ENCODE data around the gene USPL1. TPM values are rescaled to one million over a fixed set of nuclear protein-coding genes. Genes with fewer than 3 reads are reported as not detected.
A peak's percentile ranks its signal among the peaks of the same experiment; 100 is the strongest.

USPL1 gene
- total and polyA plus RNA-seq, 4 donors: 8.5 to 31.9 (median 11.5) TPM

DNA sequence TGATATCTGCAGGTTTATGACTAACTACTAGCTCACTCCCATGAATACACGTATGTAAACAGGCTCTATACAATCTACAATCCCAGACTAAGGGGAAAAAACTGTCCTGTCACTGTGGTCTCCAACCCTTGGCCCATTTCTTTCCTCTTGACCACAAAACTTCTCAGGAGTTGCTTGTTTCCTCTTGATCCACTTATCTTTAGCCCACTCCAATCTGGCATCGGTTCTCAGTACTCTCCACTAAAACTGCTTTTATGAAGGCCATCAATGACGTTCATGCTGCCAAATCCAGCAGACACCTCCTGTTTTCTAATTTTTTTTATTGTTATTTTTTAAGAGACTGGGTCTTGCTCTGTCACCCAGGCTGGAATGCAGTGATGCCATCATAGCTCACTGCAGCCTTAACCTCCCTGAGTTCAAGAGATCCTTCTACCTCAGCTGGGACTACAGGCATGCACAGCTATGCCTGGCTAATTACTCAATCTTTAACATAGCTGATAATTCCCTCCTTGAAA lies 31.9 kb upstream of the USPL1 start:
- DNase-seq (peak in 1 of 3 donors; percentile 25), ATAC-seq (ENCODE audit: insufficient read depth, low FRiP score) (peak; percentile 53)
- TF ChIP-seq, protein P1, sequence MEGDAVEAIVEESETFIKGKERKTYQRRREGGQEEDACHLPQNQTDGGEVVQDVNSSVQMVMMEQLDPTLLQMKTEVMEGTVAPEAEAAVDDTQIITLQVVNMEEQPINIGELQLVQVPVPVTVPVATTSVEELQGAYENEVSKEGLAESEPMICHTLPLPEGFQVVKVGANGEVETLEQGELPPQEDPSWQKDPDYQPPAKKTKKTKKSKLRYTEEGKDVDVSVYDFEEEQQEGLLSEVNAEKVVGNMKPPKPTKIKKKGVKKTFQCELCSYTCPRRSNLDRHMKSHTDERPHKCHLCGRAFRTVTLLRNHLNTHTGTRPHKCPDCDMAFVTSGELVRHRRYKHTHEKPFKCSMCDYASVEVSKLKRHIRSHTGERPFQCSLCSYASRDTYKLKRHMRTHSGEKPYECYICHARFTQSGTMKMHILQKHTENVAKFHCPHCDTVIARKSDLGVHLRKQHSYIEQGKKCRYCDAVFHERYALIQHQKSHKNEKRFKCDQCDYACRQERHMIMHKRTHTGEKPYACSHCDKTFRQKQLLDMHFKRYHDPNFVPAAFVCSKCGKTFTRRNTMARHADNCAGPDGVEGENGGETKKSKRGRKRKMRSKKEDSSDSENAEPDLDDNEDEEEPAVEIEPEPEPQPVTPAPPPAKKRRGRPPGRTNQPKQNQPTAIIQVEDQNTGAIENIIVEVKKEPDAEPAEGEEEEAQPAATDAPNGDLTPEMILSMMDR (IDR thresholded peaks at IDR 0.05; ENCODE audit: control extremely low read depth, extremely low read depth): no peak
- Histone ChIP-seq H3K9ac (ENCODE audit: insufficient read depth in 1 of 2, low read length in 2 of 2) (no peak overlapping the region), H3K36me3 (ENCODE audit: control insufficient read depth in 4 of 4, insufficient read depth in 4 of 4, low read length in 4 of 4) (no peaks in the 10 kb centered on the region), H3K4me3 (no peak overlapping the region), H3K9me3 (ENCODE audit: control insufficient read depth in 4 of 4, insufficient read depth in 3 of 4, low read length in 3 of 4) (no peaks in the 10 kb centered on the region), H3K4me1 (ENCODE audit: control insufficient read depth in 5 of 5, insufficient read depth in 5 of 5, low read length in 5 of 5) (peaks cover 0 to 8% (median 0%) of the 10 kb centered on the region in 5 donors), H3K27ac (ENCODE audit: low read depth in 1 of 2, low read length in 1 of 2) (no peak overlapping the region), H3K27me3 (ENCODE audit: control insufficient read depth in 3 of 3, insufficient read depth in 3 of 3, low read length in 2 of 3) (no peaks in the 10 kb centered on the region)
- WGBS, 2 donors: 24 to 39% methylated on average over 3 of the region's 3 CpGs

DNA sequence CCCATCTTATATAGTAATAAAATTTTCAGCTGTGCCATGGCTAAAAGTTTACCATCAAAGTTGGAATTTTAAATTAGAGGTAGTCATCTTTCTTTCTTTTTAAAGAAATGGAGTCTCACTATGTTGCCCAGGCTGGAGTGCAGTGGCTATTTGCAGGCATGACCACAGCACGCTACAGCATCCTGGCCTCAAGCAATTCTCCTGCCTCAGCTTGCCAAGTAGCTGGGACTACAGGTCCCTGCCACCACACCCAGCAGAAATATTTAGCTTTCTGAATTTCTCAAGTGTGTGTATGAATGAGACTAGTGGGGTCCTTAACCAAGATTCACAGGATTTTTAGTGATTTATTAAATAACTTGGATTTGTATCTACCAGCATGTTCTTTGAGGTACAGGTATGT lies 30.5 kb upstream of the USPL1 start:
- WGBS, 2 donors: 90 to 92% methylated on average over 1 of the region's 1 CpG
- Histone ChIP-seq H3K9me3 (ENCODE audit: control insufficient read depth in 4 of 4, insufficient read depth in 3 of 4, low read length in 3 of 4) (no peaks in the 10 kb centered on the region), H3K36me3 (ENCODE audit: control insufficient read depth in 4 of 4, insufficient read depth in 4 of 4, low read length in 4 of 4) (no peaks in the 10 kb centered on the region), H3K4me1 (ENCODE audit: control insufficient read depth in 5 of 5, insufficient read depth in 5 of 5, low read length in 5 of 5) (peaks cover 0 to 8% (median 0%) of the 10 kb centered on the region in 5 donors), H3K9ac (ENCODE audit: insufficient read depth in 1 of 2, low read length in 2 of 2) (no peak overlapping the region), H3K4me3 (no peak overlapping the region), H3K27ac (ENCODE audit: low read depth in 1 of 2, low read length in 1 of 2) (no peak overlapping the region), H3K27me3 (ENCODE audit: control insufficient read depth in 3 of 3, insufficient read depth in 3 of 3, low read length in 2 of 3) (no peaks in the 10 kb centered on the region)
- DNase-seq (no peak), ATAC-seq (ENCODE audit: insufficient read depth, low FRiP score) (no peak)
- TF ChIP-seq, protein P1 (IDR thresholded peaks at IDR 0.05; ENCODE audit: control extremely low read depth, extremely low read depth): no peak

DNA sequence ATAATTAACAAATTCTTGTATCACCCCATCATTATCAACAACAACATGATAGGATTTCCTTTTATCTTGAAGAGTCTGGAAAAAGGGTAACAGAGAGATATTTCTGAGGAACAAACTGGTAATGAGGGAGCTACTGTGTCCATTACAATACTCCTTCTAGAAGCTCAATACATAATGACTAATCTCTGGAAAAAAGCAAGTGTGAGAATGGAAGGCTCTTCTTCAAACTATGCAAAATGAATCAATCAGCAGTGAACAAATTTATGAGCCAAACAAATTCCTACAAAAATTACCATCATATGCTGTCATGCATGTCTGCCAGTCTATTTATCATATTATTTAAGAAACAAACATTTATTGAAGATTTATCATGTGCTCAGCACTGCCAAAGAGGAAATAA lies 30.0 kb upstream of the USPL1 start:
- no peaks in the 10 kb centered on the region for H3K27me3 ChIP-seq (ENCODE audit: control insufficient read depth in 3 of 3, insufficient read depth in 3 of 3, low read length in 2 of 3)
- H3K36me3 ChIP-seq (ENCODE audit: control insufficient read depth in 4 of 4, insufficient read depth in 4 of 4, low read length in 4 of 4): no peaks in the 10 kb centered on the region
- TF ChIP-seq, protein P1 (IDR thresholded peaks at IDR 0.05; ENCODE audit: control extremely low read depth, extremely low read depth): no peak
- no peak overlapping the region for H3K4me3 ChIP-seq
- H3K4me1 ChIP-seq (ENCODE audit: control insufficient read depth in 5 of 5, insufficient read depth in 5 of 5, low read length in 5 of 5): peaks cover 0 to 8% (median 0%) of the 10 kb centered on the region in 5 donors
- H3K9ac ChIP-seq (ENCODE audit: insufficient read depth in 1 of 2, low read length in 2 of 2): no peak overlapping the region
- ATAC-seq (ENCODE audit: insufficient read depth, low FRiP score) (no peak), DNase-seq (no peak)
- no peak overlapping the region for H3K27ac ChIP-seq (ENCODE audit: low read depth in 1 of 2, low read length in 1 of 2)
- H3K9me3 ChIP-seq (ENCODE audit: control insufficient read depth in 4 of 4, insufficient read depth in 3 of 4, low read length in 3 of 4): no peaks in the 10 kb centered on the region

DNA sequence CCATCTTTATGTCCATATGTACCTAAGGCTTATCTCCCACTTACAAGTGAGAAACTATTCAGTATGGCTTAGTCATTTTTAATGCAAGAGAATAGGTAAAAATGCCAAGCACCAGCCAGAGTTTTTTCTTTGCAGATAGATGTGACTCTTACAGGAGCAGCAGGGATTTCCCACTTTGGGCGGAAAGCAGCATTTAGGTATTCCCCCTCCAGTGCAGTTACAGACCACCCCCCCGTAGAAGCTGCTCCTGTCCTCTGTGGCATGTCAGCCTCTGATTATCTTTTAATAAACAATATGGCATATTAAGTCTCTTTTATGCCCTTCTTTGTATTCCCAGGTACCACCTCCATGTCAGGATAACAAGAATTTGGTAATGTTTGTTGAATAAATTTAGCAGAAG lies 24.7 kb upstream of the USPL1 start:
- H3K4me3 ChIP-seq: no peak overlapping the region
- WGBS, 2 donors: 85 to 94% methylated on average over 2 of the region's 2 CpGs
- ATAC-seq (ENCODE audit: insufficient read depth, low FRiP score): no peak
- DNase-seq: no peak
- TF ChIP-seq, protein P1 (IDR thresholded peaks at IDR 0.05; ENCODE audit: control extremely low read depth, extremely low read depth): no peak
- no peaks in the 10 kb centered on the region for H3K36me3 ChIP-seq (ENCODE audit: control insufficient read depth in 4 of 4, insufficient read depth in 4 of 4, low read length in 4 of 4)
- no peak overlapping the region for H3K27ac ChIP-seq (ENCODE audit: low read depth in 1 of 2, low read length in 1 of 2)
- H3K27me3 ChIP-seq (ENCODE audit: control insufficient read depth in 3 of 3, insufficient read depth in 3 of 3, low read length in 2 of 3): no peaks in the 10 kb centered on the region
- no peaks in the 10 kb centered on the region for H3K9me3 ChIP-seq (ENCODE audit: control insufficient read depth in 4 of 4, insufficient read depth in 3 of 4, low read length in 3 of 4)
- no peaks in the 10 kb centered on the region for H3K4me1 ChIP-seq (ENCODE audit: control insufficient read depth in 5 of 5, insufficient read depth in 5 of 5, low read length in 5 of 5)
- no peak overlapping the region for H3K9ac ChIP-seq (ENCODE audit: insufficient read depth in 1 of 2, low read length in 2 of 2)

Data from lung (tissue), 12 donors.